GM18526 (cell line): ENCODE measurements around the gene PTGES2.

Experiments used
- POLR2A ChIP-seq: IDR thresholded peaks from 3 replicates; pipeline ENCODE4 v1.6.1; 2011; ENCODE audit not compliant: insufficient read length; ENCODE audit errors: extremely low read depth

PTGES2 gene

GRCh38 chr9:128092199-128092977 lies 35.1 kb downstream of the PTGES2 start:
- TF ChIP-seq POLR2A = no peak

GRCh38 chr9:128091571-128091970 lies 36.0 kb downstream of the PTGES2 start:
- TF ChIP-seq POLR2A = no peak

GRCh38 chr9:128091144-128091543 lies 36.4 kb downstream of the PTGES2 start:
- no peak for TF ChIP-seq POLR2A

- TF ChIP-seq POLR2A = no peak
These were observed 38.2 kb downstream of the PTGES2 start for GRCh38 chr9:128089299-128089698.

GRCh38 chr9:128088253-128088945 lies 39.1 kb downstream of the PTGES2 start:
- no peak for TF ChIP-seq POLR2A

- no peak for TF ChIP-seq POLR2A
These were observed 40.3 kb downstream of the PTGES2 start for GRCh38 chr9:128087262-128087661.

GRCh38 chr9:128085943-128086342 lies 41.6 kb downstream of the PTGES2 start:
- no peak for TF ChIP-seq POLR2A

- TF ChIP-seq POLR2A = no peak
These were observed 42.8 kb downstream of the PTGES2 start for GRCh38 chr9:128084746-128085145.

- TF ChIP-seq POLR2A = no peak
These were observed 45.4 kb downstream of the PTGES2 start for GRCh38 chr9:128082151-128082550.

- no peak for TF ChIP-seq POLR2A
These were observed 46.5 kb downstream of the PTGES2 start for GRCh38 chr9:128081056-128081455.

GRCh38 chr9:128080206-128080605 lies 47.3 kb downstream of the PTGES2 start:
- TF ChIP-seq POLR2A = no peak

- TF ChIP-seq POLR2A = no peak
These were observed 48.8 kb downstream of the PTGES2 start for GRCh38 chr9:128078504-128079434.

- no peak for TF ChIP-seq POLR2A
These were observed 49.6 kb downstream of the PTGES2 start for GRCh38 chr9:128077847-128078503.

- no peak for TF ChIP-seq POLR2A
These were observed 54.2 kb downstream of the PTGES2 start for GRCh38 chr9:128073253-128073886.
